WI38 (cell line): Measurements from ENCODE around the gene RUNX3.
A peak's percentile ranks its signal among the peaks of the same experiment; 100 is the strongest.

Experiments used
- H3K4me3 ChIP-seq: 2 replicates; pipeline ENCODE4 v1.5.1; 2011; ENCODE audit warnings: low read depth, mild to moderate bottlenecking, control low read depth, low read length
- TF ChIP-seq, protein P1 (sequence below): IDR thresholded peaks from 2 replicates; pipeline ENCODE4 v1.5.1; 2012; ENCODE audit warnings: low read depth, mild to moderate bottlenecking, control low read depth, low read length

The RUNX3 gene

GRCh38 chr1:24935615-24936484, 5.8 kb upstream of the RUNX3 start:
- H3K4me3 ChIP-seq = no peak overlapping the region
- TF ChIP-seq, protein P1, sequence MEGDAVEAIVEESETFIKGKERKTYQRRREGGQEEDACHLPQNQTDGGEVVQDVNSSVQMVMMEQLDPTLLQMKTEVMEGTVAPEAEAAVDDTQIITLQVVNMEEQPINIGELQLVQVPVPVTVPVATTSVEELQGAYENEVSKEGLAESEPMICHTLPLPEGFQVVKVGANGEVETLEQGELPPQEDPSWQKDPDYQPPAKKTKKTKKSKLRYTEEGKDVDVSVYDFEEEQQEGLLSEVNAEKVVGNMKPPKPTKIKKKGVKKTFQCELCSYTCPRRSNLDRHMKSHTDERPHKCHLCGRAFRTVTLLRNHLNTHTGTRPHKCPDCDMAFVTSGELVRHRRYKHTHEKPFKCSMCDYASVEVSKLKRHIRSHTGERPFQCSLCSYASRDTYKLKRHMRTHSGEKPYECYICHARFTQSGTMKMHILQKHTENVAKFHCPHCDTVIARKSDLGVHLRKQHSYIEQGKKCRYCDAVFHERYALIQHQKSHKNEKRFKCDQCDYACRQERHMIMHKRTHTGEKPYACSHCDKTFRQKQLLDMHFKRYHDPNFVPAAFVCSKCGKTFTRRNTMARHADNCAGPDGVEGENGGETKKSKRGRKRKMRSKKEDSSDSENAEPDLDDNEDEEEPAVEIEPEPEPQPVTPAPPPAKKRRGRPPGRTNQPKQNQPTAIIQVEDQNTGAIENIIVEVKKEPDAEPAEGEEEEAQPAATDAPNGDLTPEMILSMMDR = no peak

- TF ChIP-seq, protein P1 = no peak
- H3K4me3 ChIP-seq = no peak overlapping the region
These were observed 5.1 kb upstream of the RUNX3 start for GRCh38 chr1:24935196-24935526.

GRCh38 chr1:24934310-24935195, 4.5 kb upstream of the RUNX3 start:
- TF ChIP-seq, protein P1 = no peak
- no peak overlapping the region for H3K4me3 ChIP-seq

- H3K4me3 ChIP-seq = no peak overlapping the region
- TF ChIP-seq, protein P1 = no peak
These were observed 3.4 kb upstream of the RUNX3 start for GRCh38 chr1:24933468-24933867.

GRCh38 chr1:24932725-24933294, 2.7 kb upstream of the RUNX3 start:
- no peak overlapping the region for H3K4me3 ChIP-seq
- TF ChIP-seq, protein P1 = no peak

DNA sequence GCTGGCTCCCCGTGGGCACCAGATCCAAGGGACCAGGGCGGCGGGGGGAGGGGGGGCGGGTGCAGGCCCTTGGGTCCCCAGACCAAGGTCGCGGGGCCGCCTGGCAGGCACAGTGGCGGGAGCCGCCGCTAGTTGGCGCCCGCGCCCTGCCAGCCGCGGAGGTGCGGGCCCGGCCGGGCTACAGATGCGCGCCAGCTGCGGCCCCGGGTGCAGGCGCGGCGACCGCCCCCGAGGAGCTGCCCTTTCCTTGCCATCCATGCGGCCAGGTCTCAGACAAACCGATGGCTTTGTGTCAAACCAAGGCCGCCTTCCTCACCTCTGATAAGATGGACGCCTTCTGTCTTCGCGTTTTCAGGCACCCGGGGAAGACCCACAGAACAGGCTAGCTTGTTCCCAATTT, 2.2 kb upstream of the RUNX3 start:
- H3K4me3 ChIP-seq = peak overlapping the region; percentile 30
- TF ChIP-seq, protein P1 = peak; percentile 2; the same call in 1 of the 2 replicates
